Right atrium auricular region (tissue), 2 donors: ENCODE data around the gene NKX1-1. TPM values are rescaled to one million over a fixed set of nuclear protein-coding genes. Genes with fewer than 3 reads are reported as not detected.

Source experiments
- DNase-seq: peaks from one replicate; pipeline ENCODE4 v3.0.0-alpha.2; 2019; ENCODE audit warnings: low spot score
- H3K27ac ChIP-seq, 2 donors: fragments of 200-600 bp; sonication (generic); 1 replicate in 1 of 2; 2 replicates in 1 of 2; pipeline ENCODE4 v1.5.1; 2016 to 2019
- H3K27me3 ChIP-seq, 2 donors: fragments of 200-600 bp; sonication (generic); one replicate each; pipeline versions ENCODE4 v1.5.1 to v1.6.0; 2017 to 2019
- H3K36me3 ChIP-seq: fragments of 200-600 bp; sonication (generic); one replicate; pipeline ENCODE4 v1.5.1; 2016
- H3K4me1 ChIP-seq, 2 donors: fragments of 200-600 bp; sonication (generic); one replicate each; pipeline versions ENCODE4 v1.5.1 to v1.6.0; 2017 to 2019
- H3K4me3 ChIP-seq, 2 donors: fragments of 200-600 bp; sonication (generic); 1 replicate in 1 of 2; 2 replicates in 1 of 2; pipeline ENCODE4 v1.5.1; 2017 to 2019; ENCODE audit warnings: mild to moderate bottlenecking in 1 of 2, moderate library complexity in 1 of 2
- H3K9me3 ChIP-seq, 2 donors: fragments of 200-600 bp; sonication (generic); one replicate each; pipeline ENCODE4 v1.5.1; 2019
- CTCF ChIP-seq, 2 donors: fragments of 200-600 bp; sonication (generic); IDR thresholded peaks; one replicate each; pipeline ENCODE4 v1.5.1; 2019; ENCODE audit warnings: antibody characterized with exemption in 2 of 2
- total RNA-seq, 2 donors: library from RNA; depleted of rRNA; stranded (reverse); fragments of >200 nt; gene quantifications; one replicate each; pipeline ENCODE4 v1.1.0, GENCODE V29; 2016

The NKX1-1 gene
- total RNA-seq, 2 donors from 2014 or later: not detected

GRCh38 chr4:1407657-1408333, 1.6 kb upstream of the NKX1-1 start:
- Histone ChIP-seq H3K9me3 (no peaks in the 10 kb centered on the region), H3K36me3 (no peaks in the 10 kb centered on the region), H3K27me3 (peaks cover 18 to 75% of the 10 kb centered on the region in 2 donors), H3K27ac (no peak overlapping the region), H3K4me3 (no peak overlapping the region), H3K4me1 (peaks cover 0 to 38% of the 10 kb centered on the region in 2 donors)
- DNase-seq: no peak
- no peak for TF ChIP-seq CTCF (IDR thresholded peaks at IDR 0.05)

- Histone ChIP-seq H3K27ac (no peak overlapping the region), H3K36me3 (no peaks in the 10 kb centered on the region), H3K4me1 (peaks cover 0 to 44% of the 10 kb centered on the region in 2 donors), H3K9me3 (no peaks in the 10 kb centered on the region), H3K27me3 (peaks cover 21 to 74% of the 10 kb centered on the region in 2 donors), H3K4me3 (no peak overlapping the region)
- DNase-seq: peak; percentile 28
- no peak for TF ChIP-seq CTCF (IDR thresholded peaks at IDR 0.05)
Observed at GRCh38 chr4:1406981-1407656, 877 bp upstream of the NKX1-1 start.

GRCh38 chr4:1405636-1406393, 427 bp downstream of the NKX1-1 start:
- H3K9me3 ChIP-seq: no peaks in the 10 kb centered on the region
- no peak overlapping the region for H3K27ac ChIP-seq
- no peaks in the 10 kb centered on the region for H3K36me3 ChIP-seq
- peaks cover 0 to 46% of the 10 kb centered on the region in 2 donors for H3K4me1 ChIP-seq
- peak; percentile 30 for DNase-seq
- peaks cover 24 to 82% of the 10 kb centered on the region in 2 donors for H3K27me3 ChIP-seq
- no peak for TF ChIP-seq CTCF (IDR thresholded peaks at IDR 0.05)
- H3K4me3 ChIP-seq: no peak overlapping the region

- Histone ChIP-seq H3K4me3 (no peak overlapping the region), H3K4me1 (peaks cover 0 to 46% of the 10 kb centered on the region in 2 donors)
- DNase-seq: peak; percentile 11
Observed at GRCh38 chr4:1405254-1405635, 997 bp downstream of the NKX1-1 start.

More at GRCh38 chr4:1405254-1405635, 997 bp downstream of the NKX1-1 start:
- peaks cover 24 to 86% of the 10 kb centered on the region in 2 donors for H3K27me3 ChIP-seq
- H3K9me3 ChIP-seq: no peaks in the 10 kb centered on the region
- no peak for TF ChIP-seq CTCF (IDR thresholded peaks at IDR 0.05)
- H3K27ac ChIP-seq: no peak overlapping the region
- no peaks in the 10 kb centered on the region for H3K36me3 ChIP-seq
